ENCODE data around the gene ABLIM2. TPM values are rescaled to one million over a fixed set of nuclear protein-coding genes. Genes with fewer than 3 reads are reported as not detected.

Gene ABLIM2
- total and polyA plus RNA-seq, 4 donors, result 12.2 to 60.4 (median 43.1) TPM

DNA sequence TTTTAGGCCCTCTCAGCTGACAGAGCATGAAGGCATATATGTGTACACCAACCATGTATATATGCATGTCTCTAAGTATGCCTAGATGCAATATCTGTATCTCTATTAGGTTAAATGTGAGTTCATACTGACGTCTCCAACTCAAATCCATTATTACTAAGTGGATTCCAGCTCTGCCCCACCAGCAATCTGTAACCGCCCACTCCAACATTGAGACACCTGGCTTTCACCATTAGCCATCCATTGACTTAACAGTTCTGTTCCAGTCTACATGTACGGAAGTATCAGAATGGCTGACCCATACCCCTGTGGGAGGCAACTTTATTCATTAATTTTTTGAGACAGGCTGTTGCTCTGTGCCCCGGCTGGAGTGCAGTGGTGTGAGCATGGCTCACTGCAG lies 25.4 kb upstream of the ABLIM2 start:
- Histone ChIP-seq H3K4me1 (ENCODE audit: control insufficient read depth, insufficient read depth, low read length) (peaks cover 23% of the 10 kb centered on the region), H3K36me3 (ENCODE audit: control insufficient read depth, insufficient read depth, low read length) (no peaks in the 10 kb centered on the region), H3K9me3 (ENCODE audit: control insufficient read depth, insufficient read depth, low read length) (no peaks in the 10 kb centered on the region), H3K27me3 (ENCODE audit: control insufficient read depth, insufficient read depth, low read length) (no peaks in the 10 kb centered on the region), H3K27ac (ENCODE audit: low read depth, low read length) (no peak overlapping the region), H3K4me3 (ENCODE audit: low read depth, low read length) (no peak overlapping the region)
- DNase-seq (ENCODE audit: low read depth in 4 of 6, low spot score in 6 of 6), result no peak
- 80% methylated on average over 1 of the region's 4 CpGs for WGBS (ENCODE audit: insufficient coverage)

DNA sequence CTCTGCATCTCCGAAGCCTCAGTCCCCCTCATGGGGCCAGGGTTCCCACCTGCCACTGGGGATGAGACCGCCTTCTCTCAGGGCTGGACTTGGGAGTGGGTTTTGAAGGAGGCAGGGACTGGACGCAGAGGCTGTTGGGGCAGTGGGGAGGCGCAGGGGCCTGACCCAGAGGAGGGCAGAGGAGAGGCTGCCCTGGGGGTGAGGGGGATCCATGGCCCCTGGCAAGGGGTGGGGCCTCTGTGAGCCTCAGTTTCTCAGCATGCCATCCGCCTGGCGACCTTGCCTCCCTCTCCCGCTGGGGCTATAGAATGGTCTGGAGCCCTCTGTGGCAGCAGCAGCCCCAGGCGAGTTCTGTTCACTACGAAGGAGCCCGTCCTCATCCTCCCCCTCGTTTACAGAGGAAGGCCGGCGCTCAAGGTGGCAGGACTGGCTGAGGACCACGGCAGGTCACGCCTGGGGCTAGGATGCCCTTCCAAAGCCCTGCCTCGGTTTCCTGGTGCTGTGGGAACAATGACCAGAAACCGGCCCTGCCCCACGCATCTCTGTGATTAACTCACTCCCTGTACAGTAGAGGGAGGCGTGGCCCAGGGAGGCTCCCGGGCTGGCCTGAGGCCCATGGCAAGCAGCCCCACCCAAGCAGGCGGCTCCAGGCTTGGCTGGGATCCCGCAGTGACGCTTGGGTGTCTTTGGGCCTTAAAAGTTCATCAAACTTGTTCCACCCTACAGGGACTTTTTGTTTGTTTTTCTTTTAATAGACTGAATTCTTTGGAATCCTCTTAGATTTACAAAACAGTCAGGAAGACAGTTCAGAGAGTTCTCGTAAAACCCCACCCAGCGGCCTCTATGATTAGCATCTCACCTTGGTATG lies 24.5 kb upstream of the ABLIM2 start:
- Histone ChIP-seq H3K27me3 (ENCODE audit: control insufficient read depth, insufficient read depth, low read length) (no peaks in the 10 kb centered on the region), H3K4me3 (ENCODE audit: low read depth, low read length) (no peak overlapping the region), H3K4me1 (ENCODE audit: control insufficient read depth, insufficient read depth, low read length) (peaks cover 14% of the 10 kb centered on the region), H3K27ac (ENCODE audit: low read depth, low read length) (no peak overlapping the region), H3K36me3 (ENCODE audit: control insufficient read depth, insufficient read depth, low read length) (no peaks in the 10 kb centered on the region), H3K9me3 (ENCODE audit: control insufficient read depth, insufficient read depth, low read length) (no peaks in the 10 kb centered on the region)
- 75% methylated on average over 25 of the region's 25 CpGs for WGBS (ENCODE audit: insufficient coverage)
- peak in 1 of 6 donors; percentile 28 for DNase-seq (ENCODE audit: low read depth in 4 of 6, low spot score in 6 of 6)

DNA sequence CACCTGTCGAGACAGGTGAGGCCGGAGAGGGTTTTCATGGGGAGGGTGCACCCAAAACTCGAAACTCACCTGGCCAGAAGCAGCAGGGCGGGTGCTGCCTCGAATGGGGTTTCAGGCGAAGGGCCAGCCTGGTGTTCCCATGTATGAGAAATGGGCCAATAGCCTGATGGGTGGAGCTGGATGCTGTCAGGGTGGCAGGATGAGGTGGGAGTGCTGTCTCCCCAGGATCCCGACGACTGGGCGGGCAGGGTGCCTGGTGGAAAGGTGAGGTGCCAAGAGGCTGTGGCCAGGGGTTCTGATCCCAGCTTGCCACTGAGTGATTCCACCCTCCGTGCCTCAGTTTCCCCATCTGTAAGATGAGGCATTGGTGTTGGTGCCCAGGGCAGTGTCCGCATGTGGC lies 23.7 kb upstream of the ABLIM2 start:
- H3K27ac ChIP-seq (ENCODE audit: low read depth, low read length), result no peak overlapping the region
- H3K4me1 ChIP-seq (ENCODE audit: control insufficient read depth, insufficient read depth, low read length), result peaks cover 13% of the 10 kb centered on the region
- H3K9me3 ChIP-seq (ENCODE audit: control insufficient read depth, insufficient read depth, low read length), result no peaks in the 10 kb centered on the region
- DNase-seq (ENCODE audit: low read depth in 4 of 6, low spot score in 6 of 6), result no peak
- no peaks in the 10 kb centered on the region for H3K27me3 ChIP-seq (ENCODE audit: control insufficient read depth, insufficient read depth, low read length)
- WGBS (ENCODE audit: insufficient coverage), result 93% methylated on average over 11 of the region's 11 CpGs
- H3K4me3 ChIP-seq (ENCODE audit: low read depth, low read length), result no peak overlapping the region
- H3K36me3 ChIP-seq (ENCODE audit: control insufficient read depth, insufficient read depth, low read length), result no peaks in the 10 kb centered on the region

DNA sequence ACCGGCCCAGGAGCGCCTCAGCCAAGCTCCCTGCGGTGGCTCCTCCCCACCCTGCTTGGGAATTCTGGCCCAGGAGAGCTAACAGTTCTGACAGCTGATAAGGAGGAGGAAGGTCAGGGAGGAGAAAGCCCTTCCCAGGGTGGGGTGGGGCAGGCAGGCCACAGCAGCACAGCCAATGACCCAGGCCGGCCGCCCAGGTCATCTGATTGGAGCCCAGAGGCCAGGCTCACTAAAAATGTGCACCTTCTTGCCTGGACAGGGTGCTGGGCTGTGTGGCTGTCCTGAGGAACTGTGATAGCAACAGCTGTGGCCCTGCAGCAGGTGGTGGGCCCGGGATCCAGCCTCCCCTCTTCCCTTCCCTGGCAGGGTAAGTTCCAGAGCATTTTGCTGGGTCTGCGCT lies 23.2 kb upstream of the ABLIM2 start:
- DNase-seq (ENCODE audit: low read depth in 4 of 6, low spot score in 6 of 6), result no peak
- no peaks in the 10 kb centered on the region for H3K9me3 ChIP-seq (ENCODE audit: control insufficient read depth, insufficient read depth, low read length)
- WGBS (ENCODE audit: insufficient coverage), result 86% methylated on average over 7 of the region's 7 CpGs
- H3K36me3 ChIP-seq (ENCODE audit: control insufficient read depth, insufficient read depth, low read length), result no peaks in the 10 kb centered on the region
- peaks cover 16% of the 10 kb centered on the region for H3K4me1 ChIP-seq (ENCODE audit: control insufficient read depth, insufficient read depth, low read length)
- no peaks in the 10 kb centered on the region for H3K27me3 ChIP-seq (ENCODE audit: control insufficient read depth, insufficient read depth, low read length)
- no peak overlapping the region for H3K4me3 ChIP-seq (ENCODE audit: low read depth, low read length)
- no peak overlapping the region for H3K27ac ChIP-seq (ENCODE audit: low read depth, low read length)

DNA sequence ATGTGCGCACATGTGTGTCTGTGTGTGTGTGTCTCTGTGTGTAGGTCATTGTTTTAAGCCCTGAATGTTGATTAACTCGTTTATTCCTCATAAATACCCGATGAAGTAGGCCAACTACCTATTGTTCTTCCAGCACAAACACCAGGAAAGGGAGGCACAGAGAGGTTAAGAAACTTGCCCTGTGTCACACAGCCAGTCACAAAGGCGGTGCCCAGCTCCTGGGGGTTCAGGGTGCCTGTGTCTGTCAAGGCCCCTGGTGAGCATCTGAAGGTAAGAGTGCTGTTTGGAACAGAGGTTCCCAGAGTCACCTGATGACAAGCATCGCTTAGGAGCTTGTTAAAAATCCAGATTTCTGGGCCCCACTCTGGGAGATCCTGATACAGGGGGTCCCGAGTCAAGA lies 22.5 kb upstream of the ABLIM2 start:
- Histone ChIP-seq H3K4me1 (ENCODE audit: control insufficient read depth, insufficient read depth, low read length) (peaks cover 20% of the 10 kb centered on the region), H3K9me3 (ENCODE audit: control insufficient read depth, insufficient read depth, low read length) (no peaks in the 10 kb centered on the region), H3K36me3 (ENCODE audit: control insufficient read depth, insufficient read depth, low read length) (no peaks in the 10 kb centered on the region), H3K4me3 (ENCODE audit: low read depth, low read length) (no peak overlapping the region), H3K27ac (ENCODE audit: low read depth, low read length) (no peak overlapping the region), H3K27me3 (ENCODE audit: control insufficient read depth, insufficient read depth, low read length) (no peaks in the 10 kb centered on the region)
- 96% methylated on average over 3 of the region's 6 CpGs for WGBS (ENCODE audit: insufficient coverage)
- no peak for DNase-seq (ENCODE audit: low read depth in 4 of 6, low spot score in 6 of 6)

DNA sequence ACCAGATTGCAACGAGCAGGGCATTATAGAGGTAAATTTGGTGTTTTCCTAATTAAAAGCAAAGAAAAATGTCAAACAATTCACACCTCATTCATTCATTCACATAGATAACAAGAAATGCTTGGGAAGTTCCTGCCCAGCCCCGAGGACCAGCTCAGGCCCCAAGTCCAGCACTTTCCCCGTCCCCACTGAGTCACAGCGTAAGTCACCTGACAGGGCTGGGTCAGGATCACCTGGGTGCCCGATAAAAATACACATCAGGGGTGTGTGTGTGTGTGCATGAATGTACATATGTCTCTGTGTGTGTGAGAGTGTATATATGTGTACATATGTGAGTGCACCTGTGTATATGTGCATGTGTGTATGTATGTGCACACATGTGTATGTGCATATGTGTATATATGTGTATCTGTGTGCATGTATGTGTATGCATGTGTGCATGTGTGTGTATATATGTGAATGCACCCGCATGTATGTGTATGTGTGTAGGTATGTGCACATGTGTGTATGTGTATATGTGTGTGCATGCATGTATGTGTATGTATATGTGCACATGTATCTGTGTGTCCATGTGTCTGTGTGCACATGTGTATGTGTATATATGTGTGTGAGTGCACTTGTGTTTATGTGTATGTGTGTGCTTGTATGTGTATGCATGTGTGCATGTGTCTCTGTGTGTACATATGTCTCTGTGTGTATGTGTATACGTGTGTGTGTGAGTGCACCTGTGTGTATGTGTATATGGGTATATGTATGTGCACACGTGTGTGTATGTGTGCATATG lies 21.9 kb upstream of the ABLIM2 start:
- peaks cover 15% of the 10 kb centered on the region for H3K4me1 ChIP-seq (ENCODE audit: control insufficient read depth, insufficient read depth, low read length)
- no peak for DNase-seq (ENCODE audit: low read depth in 4 of 6, low spot score in 6 of 6)
- H3K36me3 ChIP-seq (ENCODE audit: control insufficient read depth, insufficient read depth, low read length), result no peaks in the 10 kb centered on the region
- no peak overlapping the region for H3K4me3 ChIP-seq (ENCODE audit: low read depth, low read length)
- no peaks in the 10 kb centered on the region for H3K27me3 ChIP-seq (ENCODE audit: control insufficient read depth, insufficient read depth, low read length)
- no peaks in the 10 kb centered on the region for H3K9me3 ChIP-seq (ENCODE audit: control insufficient read depth, insufficient read depth, low read length)
- no peak overlapping the region for H3K27ac ChIP-seq (ENCODE audit: low read depth, low read length)
- 82% methylated on average over 7 of the region's 8 CpGs for WGBS (ENCODE audit: insufficient coverage)

DNA sequence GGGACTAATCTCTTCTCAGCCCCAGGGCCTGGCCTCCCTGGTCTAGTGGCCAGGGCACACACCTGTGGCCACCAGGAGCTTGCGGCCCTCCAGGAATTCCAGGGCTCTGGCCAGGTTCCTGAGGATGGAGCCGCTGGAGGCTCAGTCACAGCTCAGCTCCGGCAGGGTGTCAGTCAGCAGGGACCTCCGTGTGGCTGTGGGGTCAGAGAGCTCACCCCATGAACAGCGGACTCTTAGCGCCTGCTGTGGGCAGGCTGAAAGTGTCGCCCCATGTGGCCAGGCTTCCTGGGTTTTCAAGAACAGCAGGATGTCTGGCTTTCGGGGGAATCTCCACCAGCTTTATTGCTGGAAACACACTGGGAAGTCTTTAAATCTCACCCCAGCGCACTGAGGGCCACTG lies 21.2 kb upstream of the ABLIM2 start:
- H3K36me3 ChIP-seq (ENCODE audit: control insufficient read depth, insufficient read depth, low read length), result no peaks in the 10 kb centered on the region
- no peaks in the 10 kb centered on the region for H3K27me3 ChIP-seq (ENCODE audit: control insufficient read depth, insufficient read depth, low read length)
- no peak overlapping the region for H3K4me3 ChIP-seq (ENCODE audit: low read depth, low read length)
- H3K4me1 ChIP-seq (ENCODE audit: control insufficient read depth, insufficient read depth, low read length), result peaks cover 15% of the 10 kb centered on the region
- H3K27ac ChIP-seq (ENCODE audit: low read depth, low read length), result no peak overlapping the region
- DNase-seq (ENCODE audit: low read depth in 4 of 6, low spot score in 6 of 6), result no peak
- WGBS (ENCODE audit: insufficient coverage), result 78% methylated on average over 9 of the region's 9 CpGs
- H3K9me3 ChIP-seq (ENCODE audit: control insufficient read depth, insufficient read depth, low read length), result no peaks in the 10 kb centered on the region

DNA sequence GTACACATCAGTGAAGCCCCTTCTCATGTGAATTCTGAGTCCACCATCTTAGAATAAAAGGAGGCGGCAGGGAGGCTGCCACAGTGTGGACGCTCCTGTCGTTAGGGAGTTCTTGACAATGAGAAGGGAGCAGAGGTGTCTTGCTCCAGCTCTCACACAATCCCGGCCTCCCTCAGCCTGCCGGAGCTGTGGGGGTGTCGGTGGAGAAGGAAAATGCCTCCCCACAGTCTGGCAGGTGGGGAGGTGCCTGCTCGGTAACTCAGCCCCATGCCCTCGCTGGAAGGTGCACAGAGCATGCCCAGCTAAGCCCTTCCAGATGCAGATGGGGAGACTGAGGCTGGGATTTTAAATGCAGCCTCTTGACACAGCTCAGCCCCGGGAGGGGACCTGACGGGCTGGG lies 20.5 kb upstream of the ABLIM2 start:
- no peak overlapping the region for H3K27ac ChIP-seq (ENCODE audit: low read depth, low read length)
- no peaks in the 10 kb centered on the region for H3K36me3 ChIP-seq (ENCODE audit: control insufficient read depth, insufficient read depth, low read length)
- no peak for DNase-seq (ENCODE audit: low read depth in 4 of 6, low spot score in 6 of 6)
- 79% methylated on average over 7 of the region's 10 CpGs for WGBS (ENCODE audit: insufficient coverage)
- H3K9me3 ChIP-seq (ENCODE audit: control insufficient read depth, insufficient read depth, low read length), result no peaks in the 10 kb centered on the region
- H3K27me3 ChIP-seq (ENCODE audit: control insufficient read depth, insufficient read depth, low read length), result no peaks in the 10 kb centered on the region
- no peak overlapping the region for H3K4me3 ChIP-seq (ENCODE audit: low read depth, low read length)
- H3K4me1 ChIP-seq (ENCODE audit: control insufficient read depth, insufficient read depth, low read length), result peaks cover 15% of the 10 kb centered on the region

DNA sequence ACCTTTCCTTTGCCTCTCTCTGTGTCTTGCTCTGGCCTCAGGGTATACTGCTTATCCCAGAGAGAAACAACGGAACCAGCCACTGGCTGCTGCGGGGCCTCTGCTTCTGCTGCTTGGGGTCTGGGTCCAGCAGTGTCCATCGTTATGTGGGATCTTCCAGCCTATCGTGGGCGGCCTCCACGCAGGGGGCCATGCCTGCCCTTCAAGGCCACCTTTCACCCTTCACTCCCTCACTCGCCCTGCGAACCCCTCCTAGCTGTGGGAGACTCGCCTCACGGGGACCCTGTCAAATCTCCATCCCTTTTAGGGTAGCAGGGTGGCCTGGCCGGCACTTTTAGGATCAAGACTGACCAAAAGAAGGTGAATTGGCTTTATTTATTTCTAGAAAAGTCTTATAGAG lies 19.3 kb upstream of the ABLIM2 start:
- Histone ChIP-seq H3K9me3 (ENCODE audit: control insufficient read depth, insufficient read depth, low read length) (no peaks in the 10 kb centered on the region), H3K4me1 (ENCODE audit: control insufficient read depth, insufficient read depth, low read length) (peaks cover 11% of the 10 kb centered on the region), H3K4me3 (ENCODE audit: low read depth, low read length) (no peak overlapping the region), H3K27me3 (ENCODE audit: control insufficient read depth, insufficient read depth, low read length) (no peaks in the 10 kb centered on the region), H3K27ac (ENCODE audit: low read depth, low read length) (no peak overlapping the region), H3K36me3 (ENCODE audit: control insufficient read depth, insufficient read depth, low read length) (no peaks in the 10 kb centered on the region)
- 79% methylated on average over 6 of the region's 11 CpGs for WGBS (ENCODE audit: insufficient coverage)
- no peak for DNase-seq (ENCODE audit: low read depth in 4 of 6, low spot score in 6 of 6)

DNA sequence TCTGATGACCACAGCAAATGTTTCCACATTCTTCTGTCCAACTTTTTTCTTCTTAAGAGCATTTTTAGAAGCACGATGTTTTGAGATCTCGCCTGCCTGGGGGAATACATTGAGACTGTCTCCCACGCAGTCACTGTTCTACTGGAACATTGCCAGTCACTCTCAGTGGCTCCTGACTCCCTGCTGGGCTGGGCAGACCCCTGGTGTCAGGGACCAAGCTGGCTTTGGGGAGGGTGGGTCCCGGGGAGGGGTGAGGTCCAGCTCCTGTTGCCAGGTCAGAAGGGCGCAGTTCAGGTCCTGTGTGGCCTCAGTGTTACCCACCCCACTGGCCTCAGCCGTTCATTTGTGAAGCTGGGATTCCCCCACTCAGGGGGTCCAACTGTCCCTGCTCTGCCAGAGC lies 18.9 kb upstream of the ABLIM2 start:
- Histone ChIP-seq H3K4me3 (ENCODE audit: low read depth, low read length) (no peak overlapping the region), H3K36me3 (ENCODE audit: control insufficient read depth, insufficient read depth, low read length) (no peaks in the 10 kb centered on the region), H3K4me1 (ENCODE audit: control insufficient read depth, insufficient read depth, low read length) (peaks cover 7% of the 10 kb centered on the region), H3K27ac (ENCODE audit: low read depth, low read length) (no peak overlapping the region), H3K27me3 (ENCODE audit: control insufficient read depth, insufficient read depth, low read length) (no peaks in the 10 kb centered on the region), H3K9me3 (ENCODE audit: control insufficient read depth, insufficient read depth, low read length) (no peaks in the 10 kb centered on the region)
- DNase-seq (ENCODE audit: low read depth in 4 of 6, low spot score in 6 of 6), result no peak
- WGBS (ENCODE audit: insufficient coverage), result 88% methylated on average over 5 of the region's 6 CpGs

Data from spinal cord (tissue), 10 donors.